Parathyroid adenoma (tissue), 2 donors: Measurements from ENCODE around the gene TRAF3.

Experiments
- H2AFZ ChIP-seq: fragments of 300-600 bp; sonication (generic); one replicate; pipeline ENCODE4 v1.7.0; 2017; ENCODE audit warnings: antibody characterized with exemption, mild to moderate bottlenecking
- H3K27ac ChIP-seq: fragments of 300-600 bp; sonication (generic); one replicate; pipeline ENCODE4 v1.7.0; 2017
- H3K27me3 ChIP-seq: fragments of 300-600 bp; sonication (generic); one replicate; pipeline ENCODE4 v1.7.0; 2017; ENCODE audit warnings: low read length; ENCODE audit not compliant: control insufficient read depth, insufficient read depth
- H3K36me3 ChIP-seq: fragments of 300-600 bp; sonication (generic); one replicate; pipeline ENCODE4 v1.7.0; 2017; ENCODE audit warnings: low read length; ENCODE audit not compliant: control insufficient read depth, insufficient read depth
- H3K4me1 ChIP-seq: fragments of 300-600 bp; sonication (generic); one replicate; pipeline ENCODE4 v1.7.0; 2017; ENCODE audit warnings: control low read depth
- H3K4me2 ChIP-seq: fragments of 300-600 bp; sonication (generic); one replicate; pipeline ENCODE4 v1.7.0; 2017; ENCODE audit warnings: low read length
- H3K4me3 ChIP-seq: fragments of 300-600 bp; sonication (generic); one replicate; pipeline ENCODE4 v1.7.0; 2017; ENCODE audit warnings: low read depth, low read length
- H3K79me2 ChIP-seq: fragments of 300-600 bp; sonication (generic); one replicate; pipeline ENCODE4 v1.7.0; 2017; ENCODE audit warnings: control low read depth
- H3K9ac ChIP-seq: fragments of 300-600 bp; sonication (generic); one replicate; pipeline ENCODE4 v1.7.0; 2017; ENCODE audit warnings: mild to moderate bottlenecking
- H3K9me3 ChIP-seq: fragments of 300-600 bp; sonication (generic); one replicate; pipeline ENCODE4 v1.7.0; 2017; ENCODE audit warnings: low read length; ENCODE audit not compliant: control insufficient read depth
- CTCF ChIP-seq: fragments of 300-600 bp; sonication (generic); IDR thresholded peaks from one replicate; pipeline ENCODE4 v1.7.0; 2017; ENCODE audit warnings: antibody characterized with exemption, mild to moderate bottlenecking
- donor health status: primary hyperparathyroidism.

The TRAF3 gene

GRCh38 chr14:102785595-102785963, 8.3 kb downstream of the TRAF3 start:
- H3K4me1 ChIP-seq, result no peaks in the 10 kb centered on the region
- H3K27me3 ChIP-seq, result no peaks in the 10 kb centered on the region
- H3K4me2 ChIP-seq, result no peak overlapping the region
- no peaks in the 10 kb centered on the region for H3K9me3 ChIP-seq
- H3K9ac ChIP-seq, result no peak overlapping the region
- H3K4me3 ChIP-seq, result no peak overlapping the region
- TF ChIP-seq CTCF, result no peak
- H2AFZ ChIP-seq, result no peak overlapping the region
- H3K27ac ChIP-seq, result no peak overlapping the region
- H3K36me3 ChIP-seq, result no peaks in the 10 kb centered on the region
- H3K79me2 ChIP-seq, result peaks cover 80% of the 10 kb centered on the region

GRCh38 chr14:102786768-102787167, 9.5 kb downstream of the TRAF3 start:
- no peak overlapping the region for H3K4me2 ChIP-seq
- H3K36me3 ChIP-seq, result no peaks in the 10 kb centered on the region
- no peak overlapping the region for H3K9ac ChIP-seq
- no peak for TF ChIP-seq CTCF
- no peak overlapping the region for H2AFZ ChIP-seq
- no peaks in the 10 kb centered on the region for H3K4me1 ChIP-seq
- H3K79me2 ChIP-seq, result peaks cover 78% of the 10 kb centered on the region
- no peak overlapping the region for H3K27ac ChIP-seq
- no peaks in the 10 kb centered on the region for H3K27me3 ChIP-seq
- H3K9me3 ChIP-seq, result no peaks in the 10 kb centered on the region
- no peak overlapping the region for H3K4me3 ChIP-seq

- Histone ChIP-seq H3K9me3 (no peaks in the 10 kb centered on the region), H3K27me3 (no peaks in the 10 kb centered on the region), H3K4me3 (no peak overlapping the region), H3K4me2 (no peak overlapping the region), H3K9ac (no peak overlapping the region), H3K36me3 (no peaks in the 10 kb centered on the region), H3K79me2 (peaks cover 80% of the 10 kb centered on the region), H2AFZ (no peak overlapping the region), H3K27ac (no peak overlapping the region), H3K4me1 (no peaks in the 10 kb centered on the region)
- TF ChIP-seq CTCF, result no peak
Measured at GRCh38 chr14:102789349-102789748, 12.1 kb downstream of the TRAF3 start.

GRCh38 chr14:102793531-102794328, 16.5 kb downstream of the TRAF3 start:
- H2AFZ ChIP-seq, result no peak overlapping the region
- no peak overlapping the region for H3K4me3 ChIP-seq
- no peaks in the 10 kb centered on the region for H3K9me3 ChIP-seq
- no peaks in the 10 kb centered on the region for H3K27me3 ChIP-seq
- no peak overlapping the region for H3K4me2 ChIP-seq
- no peaks in the 10 kb centered on the region for H3K36me3 ChIP-seq
- H3K27ac ChIP-seq, result no peak overlapping the region
- peaks cover 53% of the 10 kb centered on the region for H3K79me2 ChIP-seq
- peaks cover 2% of the 10 kb centered on the region for H3K4me1 ChIP-seq
- no peak for TF ChIP-seq CTCF
- H3K9ac ChIP-seq, result no peak overlapping the region
